EH (cell line): ENCODE results near the gene GREM2.

Experiments used
- DNase-seq: peaks from one replicate; pipeline ENCODE4 v3.0.0-alpha.2; 2015; ENCODE audit warnings: low read depth

GREM2 gene

GRCh38 chr1:240555524-240555923, 56.4 kb downstream of the GREM2 start:
- peak; percentile 48 for DNase-seq

DNA sequence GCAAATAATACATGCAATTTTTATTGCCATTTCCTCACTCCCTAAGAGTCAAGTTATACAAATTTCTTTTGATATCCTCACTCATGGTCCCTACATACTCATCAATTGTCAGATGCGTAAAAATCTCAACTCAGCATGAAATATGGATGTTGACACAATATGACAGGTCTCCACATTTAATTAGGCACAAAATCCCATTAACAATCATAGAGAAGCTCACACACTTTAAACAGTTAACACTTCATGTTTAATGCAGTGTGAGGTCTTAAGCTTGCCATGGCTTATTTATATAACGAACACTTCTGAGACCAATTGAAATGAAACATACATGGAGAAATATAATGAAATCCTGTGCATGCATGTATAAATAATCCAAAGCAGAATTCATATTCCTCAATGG, 58.6 kb downstream of the GREM2 start:
- no peak for DNase-seq

DNA sequence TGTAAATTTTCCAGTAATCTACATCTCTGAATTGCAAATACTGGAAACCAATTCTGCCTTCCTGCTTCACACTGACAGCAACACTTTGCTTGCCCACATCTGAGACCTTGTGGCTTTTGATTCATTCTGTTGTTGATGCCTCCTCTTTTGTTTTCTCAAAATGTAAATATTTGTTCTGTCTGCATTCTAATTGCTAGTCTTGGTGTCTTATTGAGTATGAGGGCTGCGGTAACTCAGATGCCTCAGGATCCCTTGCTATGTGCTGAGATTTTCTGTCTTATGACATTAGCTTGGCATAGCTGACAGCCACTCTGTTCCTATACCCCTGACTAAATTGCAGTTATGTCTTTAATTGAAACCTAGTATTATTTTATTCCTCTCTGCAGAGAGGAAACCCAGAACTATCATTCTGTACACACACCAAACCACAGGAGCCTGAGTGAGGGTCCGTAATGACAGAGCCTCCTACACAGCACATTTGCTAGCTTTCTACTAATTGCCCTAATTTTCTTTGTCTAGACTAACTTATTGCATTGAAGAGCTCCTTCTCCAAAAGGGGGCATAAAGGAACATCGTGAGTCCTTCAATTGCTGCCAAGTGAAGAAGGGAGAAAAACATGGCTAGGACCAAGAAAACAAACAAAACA, 72.1 kb downstream of the GREM2 start:
- DNase-seq, result no peak

- peak; percentile 32 for DNase-seq
Measured at GRCh38 chr1:240538776-240539430, 73.1 kb downstream of the GREM2 start.

GRCh38 chr1:240533154-240533780, 78.7 kb downstream of the GREM2 start:
- no peak for DNase-seq

DNA sequence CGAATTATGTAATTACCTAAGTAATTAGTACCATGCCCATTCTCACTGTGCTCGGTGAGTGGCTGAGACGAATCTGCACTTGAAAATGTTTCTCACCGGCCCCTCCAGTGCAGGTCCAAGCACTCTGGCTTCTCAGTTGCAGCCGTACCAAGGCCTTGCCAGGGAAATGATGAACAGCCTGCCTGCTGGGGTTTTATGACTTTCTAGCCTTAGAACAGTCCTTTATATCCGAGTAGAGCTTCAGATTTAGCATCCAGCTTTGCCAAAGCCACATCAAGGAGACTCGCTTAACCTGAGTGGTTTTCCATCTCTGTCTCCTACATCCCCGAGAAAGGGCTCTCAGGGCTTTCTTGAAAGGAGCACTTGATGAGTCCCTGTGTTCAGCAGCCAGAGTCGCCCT, 83.4 kb downstream of the GREM2 start:
- DNase-seq, result no peak

- no peak for DNase-seq
Measured at GRCh38 chr1:240527086-240527485, 84.9 kb downstream of the GREM2 start.

- DNase-seq, result no peak
Measured at GRCh38 chr1:240526312-240526711, 85.6 kb downstream of the GREM2 start.

DNA sequence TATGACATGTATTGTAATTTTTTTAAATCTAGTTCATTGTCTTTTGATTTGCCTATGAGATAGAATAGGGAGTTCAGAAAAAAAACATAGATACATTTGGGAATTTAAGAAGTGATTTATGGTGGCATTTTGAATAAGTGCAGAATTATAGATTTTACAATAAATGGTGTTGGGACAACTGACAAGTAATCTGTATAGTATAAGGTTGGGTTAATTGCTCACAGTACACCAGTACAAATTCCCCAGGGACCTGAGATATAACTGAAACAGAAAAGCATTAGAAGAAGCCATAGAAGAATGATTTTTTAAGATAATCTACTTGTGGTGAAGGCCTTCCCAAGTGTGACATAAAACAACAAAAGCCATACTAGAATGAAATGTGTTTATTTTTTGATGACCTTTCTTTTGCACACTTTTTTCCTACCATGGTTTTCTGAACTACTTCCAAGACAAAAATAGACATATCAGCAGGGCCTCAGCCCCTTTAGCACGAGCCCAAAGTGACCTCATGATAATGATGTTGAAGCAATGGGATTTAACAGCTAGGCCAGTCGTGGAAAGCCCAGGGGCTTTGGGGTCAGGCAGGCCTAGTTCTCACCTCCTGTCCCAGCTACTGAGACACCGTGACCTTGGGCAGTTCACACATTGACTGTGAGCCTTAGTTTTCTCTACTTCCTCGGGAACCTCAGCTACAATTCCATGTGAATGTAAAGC, 87.4 kb downstream of the GREM2 start:
- peak; percentile 11 for DNase-seq

DNA sequence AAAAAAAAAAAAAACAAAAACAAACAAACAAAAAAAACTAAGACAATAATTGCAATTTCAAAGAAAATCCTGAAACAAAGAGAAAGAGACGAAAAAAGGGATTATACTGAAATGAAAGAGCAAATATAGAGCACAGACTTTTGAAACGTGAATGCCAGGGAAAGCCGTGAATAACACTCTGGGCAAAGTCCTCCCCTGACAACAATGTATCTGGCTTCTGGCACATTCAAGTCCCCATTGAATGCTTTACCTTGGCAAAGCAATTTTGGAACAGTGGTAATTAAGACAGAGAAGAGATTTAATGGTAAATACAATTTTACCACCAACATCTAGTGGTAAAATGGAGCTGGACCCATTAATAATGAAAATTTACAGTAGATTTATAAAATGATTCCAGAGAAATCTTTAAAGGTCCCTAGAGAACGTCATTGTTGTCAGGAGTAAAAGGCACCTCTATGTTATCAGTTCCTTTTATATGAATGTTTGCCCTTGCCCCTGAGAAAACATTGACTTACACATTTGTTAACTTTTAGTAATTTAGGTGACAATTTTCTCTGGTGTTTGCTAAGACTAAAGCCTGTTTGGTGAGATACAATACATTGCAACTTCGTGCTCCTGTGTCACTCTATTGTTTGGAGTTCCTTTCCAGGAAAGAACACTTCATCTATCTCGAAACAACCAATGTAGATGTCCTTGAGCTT, 89.7 kb downstream of the GREM2 start:
- DNase-seq, result no peak

DNA sequence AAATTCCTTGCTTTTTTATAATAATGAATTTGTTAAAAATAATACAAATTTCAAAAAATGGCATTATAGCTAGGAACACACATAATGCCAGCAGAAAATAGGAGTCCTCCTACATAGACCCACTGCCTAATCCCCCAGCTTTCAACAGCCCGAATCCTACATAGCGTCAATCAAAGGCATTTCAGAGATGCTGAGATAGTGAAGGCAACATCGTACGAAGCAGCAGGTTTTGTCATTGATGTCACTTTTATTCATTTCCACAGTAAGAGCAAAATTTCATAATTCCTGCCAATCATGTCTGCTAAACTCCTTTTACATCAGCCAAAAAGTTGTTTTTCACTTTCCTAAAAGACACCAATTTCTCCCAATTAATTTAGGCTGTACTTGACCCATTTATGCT, 94.1 kb downstream of the GREM2 start:
- DNase-seq, result no peak

- DNase-seq, result no peak
Measured at GRCh38 chr1:240516069-240516468, 95.9 kb downstream of the GREM2 start.

- DNase-seq, result peak; percentile 80
Measured at GRCh38 chr1:240515505-240515904, 96.5 kb downstream of the GREM2 start.

DNA sequence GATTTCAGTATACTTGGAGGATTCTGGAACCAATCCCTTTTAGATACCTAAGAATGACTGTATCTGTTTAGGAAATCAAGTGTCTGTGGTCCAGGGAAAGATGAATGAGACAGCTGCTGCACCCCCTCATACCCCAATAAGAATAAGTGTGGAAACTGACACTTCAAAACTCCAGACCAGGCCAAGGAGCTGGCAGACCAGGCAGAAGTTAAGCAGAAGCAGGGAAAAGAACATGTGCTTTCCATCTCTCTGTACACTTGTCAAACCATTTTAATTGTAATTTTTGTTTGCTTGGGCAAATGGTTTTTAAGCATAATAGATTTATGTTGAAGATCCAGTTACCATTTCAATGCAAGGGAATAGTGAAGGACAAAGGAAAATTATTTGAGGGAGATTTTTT, 100.2 kb downstream of the GREM2 start:
- DNase-seq, result no peak

DNA sequence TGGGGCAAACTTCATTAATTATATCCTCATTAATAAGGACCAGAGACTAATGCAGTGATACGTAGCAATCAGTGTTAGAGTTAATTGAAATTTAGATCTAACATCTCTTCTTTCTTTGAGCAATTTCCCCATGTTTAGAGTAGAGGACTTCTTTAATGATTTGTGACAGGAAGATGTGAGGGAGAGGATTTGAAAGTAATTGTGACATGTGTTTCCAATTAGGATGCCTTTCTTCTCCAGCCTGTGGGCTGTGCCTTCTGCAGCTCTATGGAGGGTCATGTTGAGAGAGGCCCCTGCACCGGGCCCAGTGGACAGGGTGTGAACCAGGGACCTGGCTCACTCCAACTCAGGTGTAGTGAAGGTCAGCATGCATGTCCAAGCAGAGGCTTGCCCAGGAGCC, 103.0 kb downstream of the GREM2 start:
- peak; percentile 75 for DNase-seq

GRCh38 chr1:240508201-240508600, 103.8 kb downstream of the GREM2 start:
- no peak for DNase-seq

GRCh38 chr1:240506176-240506575, 105.8 kb downstream of the GREM2 start:
- no peak for DNase-seq

- DNase-seq, result no peak
Measured at GRCh38 chr1:240503558-240503957, 108.4 kb downstream of the GREM2 start.

DNA sequence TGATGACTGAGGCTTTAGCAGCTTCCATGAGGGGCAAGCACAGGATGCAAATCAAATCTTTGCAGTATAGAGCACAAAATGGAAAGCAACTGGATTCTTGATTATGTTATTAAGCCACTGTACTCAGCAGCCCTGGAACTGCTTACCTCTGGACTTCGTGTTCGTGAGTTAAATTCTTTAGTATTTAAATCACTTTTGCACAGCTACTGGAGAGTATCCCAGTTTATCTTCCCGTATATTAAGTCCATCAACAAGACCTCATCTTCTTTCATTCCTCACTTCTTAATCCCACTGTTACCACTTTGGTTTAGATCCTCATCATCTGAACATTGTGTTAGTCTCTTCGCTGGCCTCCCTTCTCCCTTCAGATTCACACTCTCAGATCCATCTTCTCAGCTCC, 108.9 kb downstream of the GREM2 start:
- no peak for DNase-seq

GRCh38 chr1:240501115-240501514, 110.8 kb downstream of the GREM2 start:
- peak; percentile 59 for DNase-seq

- DNase-seq, result no peak
Measured at GRCh38 chr1:240500647-240501046, 111.3 kb downstream of the GREM2 start.

DNA sequence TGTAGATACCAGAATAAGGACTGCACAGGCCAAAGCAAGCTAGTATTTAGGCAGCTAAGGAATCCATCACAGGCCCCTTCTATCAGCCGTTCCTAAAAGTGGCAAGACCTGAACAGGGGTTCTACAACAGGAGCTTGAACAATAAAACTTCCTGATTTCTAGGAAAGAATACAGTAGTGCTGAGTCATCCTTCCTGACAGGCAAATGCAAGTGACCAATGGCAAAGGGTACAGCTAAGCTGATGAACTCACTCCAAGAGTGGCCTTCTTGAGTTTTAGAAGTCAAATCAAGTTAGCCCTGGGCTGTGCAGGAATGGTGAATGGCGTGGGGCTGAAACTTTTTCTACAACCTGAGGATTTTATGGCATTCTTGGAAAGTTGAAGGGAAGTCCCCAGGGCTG, 112.9 kb downstream of the GREM2 start:
- peak; percentile 75 for DNase-seq
